OCI-LY7 (cell line): Measurements from ENCODE around the gene KRT9. TPM values are rescaled to one million over a fixed set of nuclear protein-coding genes. Genes with fewer than 3 reads are reported as not detected.

Source experiments
- BruUV-seq: library from RNA; stranded (reverse); fragments of 400-500 nt; replicated peaks from 2 replicates; lab custom pipeline; 2021; lab: Mats Ljungman, UMichigan
- CTCF ChIA-PET: fragments of 300-600 bp; sonication (Branson Sonifier 250); formaldehyde crosslinking; loops from one replicate; lab custom pipeline; 2022; ENCODE audit warnings: antibody characterized with exemption; ENCODE audit not compliant: unreplicated experiment; lab: Charles Lee
- POLR2A ChIA-PET: fragments of 300-600 bp; sonication (Branson Sonifier 250); formaldehyde crosslinking; loops from one replicate; lab custom pipeline; 2022; ENCODE audit warnings: antibody characterized with exemption; lab: Charles Lee
- DNase-seq: peaks from one replicate; pipeline ENCODE4 v3.0.0-alpha.2; 2015; ENCODE audit warnings: low spot score
- H2AFZ ChIP-seq: fragments of 200-600 bp; sonication (generic), shearing (Covaris generic); 2 replicates; pipeline ENCODE4 v1.6.1; 2014; ENCODE audit warnings: mild to moderate bottlenecking, antibody characterized with exemption, low read length, moderate library complexity
- H3K27ac ChIP-seq: fragments of 200-600 bp; sonication (generic); 2 replicates; pipeline ENCODE4 v1.5.1; 2014; ENCODE audit warnings: mixed run types, low read depth, mild to moderate bottlenecking, moderate library complexity, low read length, inconsistent platforms; ENCODE audit not compliant: poor library complexity, severe bottlenecking
- H3K36me3 ChIP-seq: fragments of 200-600 bp; sonication (generic); 2 replicates; pipeline ENCODE4 v1.6.1; 2014; ENCODE audit warnings: mild to moderate bottlenecking, antibody characterized with exemption, low read length, moderate library complexity, mixed read lengths; ENCODE audit not compliant: insufficient read depth
- H3K4me1 ChIP-seq: fragments of 200-600 bp; sonication (generic); 2 replicates; pipeline ENCODE4 v1.5.1; 2014; ENCODE audit warnings: mild to moderate bottlenecking, low read length; ENCODE audit not compliant: insufficient read depth, poor library complexity, severe bottlenecking
- H3K4me2 ChIP-seq: fragments of 200-600 bp; sonication (generic); 2 replicates; pipeline ENCODE4 v1.6.1; 2014; ENCODE audit warnings: mild to moderate bottlenecking, low read length
- H3K4me3 ChIP-seq: fragments of 200-600 bp; sonication (generic); 2 replicates; pipeline ENCODE4 v1.5.1; 2014; ENCODE audit warnings: mild to moderate bottlenecking, low read depth, low read length; ENCODE audit not compliant: poor library complexity, severe bottlenecking
- H3K79me2 ChIP-seq: fragments of 200-600 bp; sonication (generic); 2 replicates; pipeline ENCODE4 v1.6.1; 2016; ENCODE audit warnings: low read depth, mild to moderate bottlenecking, low read length, moderate library complexity, mixed read lengths; ENCODE audit not compliant: insufficient read depth
- H3K9me2 ChIP-seq: fragments of 200-600 bp; sonication (generic); 2 replicates; pipeline ENCODE4 v1.6.1; 2016; ENCODE audit warnings: mild to moderate bottlenecking, low read length, mixed read lengths; ENCODE audit not compliant: insufficient read depth
- H3K9me3 ChIP-seq: fragments of 200-600 bp; sonication (generic); 2 replicates; pipeline ENCODE4 v1.6.1; 2014; ENCODE audit warnings: mild to moderate bottlenecking, mixed run types, low read length, mixed read lengths
- H4K20me1 ChIP-seq: fragments of 200-600 bp; sonication (generic); 2 replicates; pipeline ENCODE4 v1.6.1; 2014; ENCODE audit warnings: mild to moderate bottlenecking, antibody characterized with exemption, low read length, moderate library complexity, mixed read lengths; ENCODE audit not compliant: insufficient read depth
- EZH2phosphoT487 ChIP-seq: fragments of 200-600 bp; sonication (generic); IDR thresholded peaks from 2 replicates; pipeline ENCODE4 v1.6.1; 2018; ENCODE audit warnings: low read depth, borderline replicate concordance, mild to moderate bottlenecking, mixed run types, antibody characterized with exemption, low read length, moderate library complexity, mixed read lengths
- intact Hi-C: fragments of 100-400 bp; cut with micrococcal nuclease; formaldehyde crosslinking; loops from one replicate; pipeline ENCODE4 v1.10.0; 2022; ENCODE audit not compliant: unreplicated experiment
- total RNA-seq, 2 experiments: library from RNA; depleted of rRNA in 1 of 2; stranded (reverse); fragments of >200 nt in 1 of 2; shearing (Covaris generic) in 1 of 2; gene quantifications; 2 replicates each; pipeline ENCODE4 v1.2.3, GENCODE V29; 2014 to 2022
- TF ChIP-seq, protein P1 (sequence below): fragments of 200-600 bp; sonication (generic); conservative IDR thresholded peaks from 2 replicates; pipeline ENCODE4 v1.5.1; 2014; ENCODE audit warnings: mild to moderate bottlenecking, antibody characterized with exemption, low read length, moderate library complexity, mixed read lengths

Gene KRT9
- total RNA-seq, 2 experiments from 2014 or later: not detected

DNA sequence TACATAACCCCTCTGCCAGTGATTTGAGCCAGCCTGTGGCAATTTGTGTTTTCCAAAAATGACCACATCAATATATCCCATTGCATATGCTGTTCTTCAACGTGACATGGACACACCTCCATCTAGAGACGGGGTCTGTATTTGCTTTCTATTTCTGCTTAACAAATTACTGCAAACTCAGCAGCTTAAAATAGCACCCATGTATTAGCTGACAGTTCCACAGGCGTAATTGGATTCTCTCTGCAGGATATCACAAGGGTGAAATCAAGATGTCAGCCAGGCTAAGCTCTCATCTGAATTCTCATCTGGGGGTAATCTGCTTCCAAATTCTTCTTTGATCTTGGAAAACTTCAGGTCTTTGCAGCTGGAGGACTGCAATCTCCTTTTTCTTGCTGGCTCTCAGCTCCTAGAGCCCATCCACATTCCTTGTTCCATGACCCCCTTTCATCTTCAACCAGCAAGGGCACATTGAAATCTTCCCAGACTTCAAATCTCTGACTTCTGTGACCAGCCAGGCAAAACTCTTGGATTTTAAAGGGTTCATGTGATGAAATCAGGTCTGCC lies 8.2 kb downstream of the KRT9 start:
- Histone ChIP-seq H3K79me2 (no peaks in the 10 kb centered on the region), H4K20me1 (no peaks in the 10 kb centered on the region), H3K9me2 (no peaks in the 10 kb centered on the region), H3K4me1 (no peaks in the 10 kb centered on the region), H3K4me2 (no peak overlapping the region), H3K4me3 (no peak overlapping the region), H3K9me3 (no peaks in the 10 kb centered on the region), H2AFZ (no peak overlapping the region), H3K27ac (no peak overlapping the region), H3K36me3 (no peaks in the 10 kb centered on the region)
- no peak for DNase-seq
- BruUV-seq: no TSS peak
- ChIA-PET POLR2A (no interaction called here), CTCF (no interaction called here)
- TF ChIP-seq, protein P1, sequence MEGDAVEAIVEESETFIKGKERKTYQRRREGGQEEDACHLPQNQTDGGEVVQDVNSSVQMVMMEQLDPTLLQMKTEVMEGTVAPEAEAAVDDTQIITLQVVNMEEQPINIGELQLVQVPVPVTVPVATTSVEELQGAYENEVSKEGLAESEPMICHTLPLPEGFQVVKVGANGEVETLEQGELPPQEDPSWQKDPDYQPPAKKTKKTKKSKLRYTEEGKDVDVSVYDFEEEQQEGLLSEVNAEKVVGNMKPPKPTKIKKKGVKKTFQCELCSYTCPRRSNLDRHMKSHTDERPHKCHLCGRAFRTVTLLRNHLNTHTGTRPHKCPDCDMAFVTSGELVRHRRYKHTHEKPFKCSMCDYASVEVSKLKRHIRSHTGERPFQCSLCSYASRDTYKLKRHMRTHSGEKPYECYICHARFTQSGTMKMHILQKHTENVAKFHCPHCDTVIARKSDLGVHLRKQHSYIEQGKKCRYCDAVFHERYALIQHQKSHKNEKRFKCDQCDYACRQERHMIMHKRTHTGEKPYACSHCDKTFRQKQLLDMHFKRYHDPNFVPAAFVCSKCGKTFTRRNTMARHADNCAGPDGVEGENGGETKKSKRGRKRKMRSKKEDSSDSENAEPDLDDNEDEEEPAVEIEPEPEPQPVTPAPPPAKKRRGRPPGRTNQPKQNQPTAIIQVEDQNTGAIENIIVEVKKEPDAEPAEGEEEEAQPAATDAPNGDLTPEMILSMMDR: no peak
- no peak for TF ChIP-seq EZH2phosphoT487
- intact Hi-C loops: no loop called here

DNA sequence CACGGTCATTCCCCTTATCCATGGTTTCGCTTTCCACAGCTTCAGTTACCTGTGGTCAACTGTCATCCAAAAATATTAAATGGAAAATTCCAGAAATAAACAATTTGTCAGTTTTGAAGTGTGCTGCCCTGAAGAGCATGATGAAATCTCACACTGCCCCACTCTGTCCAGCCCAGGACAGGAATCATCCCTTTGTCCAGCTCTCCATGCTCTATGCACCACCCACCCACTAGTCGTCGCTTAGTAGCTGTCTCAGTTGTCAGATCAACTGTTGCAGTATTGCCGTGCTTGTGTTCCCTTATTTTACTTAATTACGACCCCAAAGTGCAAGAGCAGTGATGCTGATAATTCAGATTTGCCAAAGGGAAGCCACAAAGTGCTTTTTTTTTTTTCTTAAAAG lies 10.3 kb downstream of the KRT9 start:
- ChIA-PET POLR2A (interaction anchor here (0.5 kb wide), 1 partner anchor 770 kb away, joined by 3 read pairs; no protein-coding TSS in a partner anchor), CTCF (no interaction called here)
- DNase-seq: no peak
- Histone ChIP-seq H3K36me3 (no peaks in the 10 kb centered on the region), H3K4me2 (no peak overlapping the region), H3K79me2 (no peaks in the 10 kb centered on the region), H3K4me3 (no peak overlapping the region), H3K27ac (no peak overlapping the region), H2AFZ (no peak overlapping the region), H3K4me1 (no peaks in the 10 kb centered on the region), H4K20me1 (no peaks in the 10 kb centered on the region), H3K9me2 (no peaks in the 10 kb centered on the region), H3K9me3 (no peaks in the 10 kb centered on the region)
- intact Hi-C loops: no loop called here
- BruUV-seq: no TSS peak
- TF ChIP-seq EZH2phosphoT487: no peak
- TF ChIP-seq, protein P1: no peak

DNA sequence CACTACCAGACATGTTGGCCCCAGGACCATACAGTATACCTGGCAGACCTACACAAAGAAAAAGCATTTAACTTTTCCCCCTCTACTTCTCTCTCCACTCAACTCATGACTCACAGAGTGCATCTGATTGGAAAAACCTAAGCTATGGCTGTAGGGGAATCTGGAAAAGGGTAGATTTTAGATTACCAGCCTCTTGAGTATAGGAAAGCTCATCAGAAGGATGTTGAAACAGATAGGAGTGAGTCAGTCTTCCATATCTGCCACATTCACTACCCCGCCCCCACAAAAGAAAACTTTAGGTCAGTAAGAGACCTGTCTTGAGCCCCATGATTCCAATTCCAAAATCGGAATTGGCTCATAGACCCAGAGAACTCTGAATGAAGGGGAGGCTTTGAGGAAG lies 12.3 kb downstream of the KRT9 start:
- no peaks in the 10 kb centered on the region for H3K4me1 ChIP-seq
- H3K36me3 ChIP-seq: no peaks in the 10 kb centered on the region
- intact Hi-C loops: no loop called here
- no peaks in the 10 kb centered on the region for H3K9me3 ChIP-seq
- no peaks in the 10 kb centered on the region for H3K79me2 ChIP-seq
- no peak for DNase-seq
- H4K20me1 ChIP-seq: no peaks in the 10 kb centered on the region
- no peak overlapping the region for H3K4me2 ChIP-seq
- H3K9me2 ChIP-seq: no peaks in the 10 kb centered on the region
- POLR2A ChIA-PET: interaction anchor here (0.6 kb wide), 1 partner anchor 273 kb away, joined by 4 read pairs; no protein-coding TSS in a partner anchor
- CTCF ChIA-PET: no interaction called here
- TF ChIP-seq, protein P1: no peak
- TF ChIP-seq EZH2phosphoT487: no peak
- H3K4me3 ChIP-seq: no peak overlapping the region
- H2AFZ ChIP-seq: no peak overlapping the region
- H3K27ac ChIP-seq: no peak overlapping the region
- no TSS peak for BruUV-seq
